ENCODE data around the gene RC3H1.
"Not testable (repeated sequence)": the region's sequence is repeated elsewhere in the genome, so short reads cannot be mapped to it uniquely, and the experiment has no call there.

The RC3H1 gene

GRCh38 chr1:174021591-174022079 is 522 bp downstream of the RC3H1 start:
- DNase-seq (ENCODE audit: low read depth), result peak; percentile 29

- DNase-seq (ENCODE audit: low read depth), result no peak
Measured at GRCh38 chr1:174018565-174018964, 3.6 kb downstream of the RC3H1 start.

GRCh38 chr1:174017231-174017970 is 4.8 kb downstream of the RC3H1 start:
- no peak for DNase-seq (ENCODE audit: low read depth)

- DNase-seq (ENCODE audit: low read depth), result no peak
Measured at GRCh38 chr1:174013864-174014418, 8.2 kb downstream of the RC3H1 start.

- DNase-seq (ENCODE audit: low read depth), result no peak
Measured at GRCh38 chr1:174008979-174009378, 13.2 kb downstream of the RC3H1 start.

GRCh38 chr1:174008269-174008668 is 13.9 kb downstream of the RC3H1 start:
- DNase-seq (ENCODE audit: low read depth), result no peak

GRCh38 chr1:174007851-174008250 is 14.3 kb downstream of the RC3H1 start:
- no peak for DNase-seq (ENCODE audit: low read depth)

- no peak for DNase-seq (ENCODE audit: low read depth)
Measured at GRCh38 chr1:174005032-174005431, 17.1 kb downstream of the RC3H1 start.

GRCh38 chr1:174003867-174004266 is 18.3 kb downstream of the RC3H1 start:
- DNase-seq (ENCODE audit: low read depth), result no peak

- DNase-seq (ENCODE audit: low read depth), result no peak
Measured at GRCh38 chr1:174001573-174001972, 20.6 kb downstream of the RC3H1 start.

GRCh38 chr1:174000371-174000770 is 21.8 kb downstream of the RC3H1 start:
- DNase-seq (ENCODE audit: low read depth), result no peak

- no peak for DNase-seq (ENCODE audit: low read depth)
Measured at GRCh38 chr1:173997791-173998190, 24.4 kb downstream of the RC3H1 start.

- no peak for DNase-seq (ENCODE audit: low read depth)
Measured at GRCh38 chr1:173996995-173997394, 25.2 kb downstream of the RC3H1 start.

- DNase-seq (ENCODE audit: low read depth), result no peak
Measured at GRCh38 chr1:173995475-173995874, 26.7 kb downstream of the RC3H1 start.

GRCh38 chr1:173993948-173994347 is 28.2 kb downstream of the RC3H1 start:
- not testable (repeated sequence) for DNase-seq (ENCODE audit: low read depth)

GRCh38 chr1:173988068-173988467 is 34.1 kb downstream of the RC3H1 start:
- no peak for DNase-seq (ENCODE audit: low read depth)

- no peak for DNase-seq (ENCODE audit: low read depth)
Measured at GRCh38 chr1:173986951-173987350, 35.2 kb downstream of the RC3H1 start.

GRCh38 chr1:173970252-173970651 is 51.9 kb downstream of the RC3H1 start:
- no peak for DNase-seq (ENCODE audit: low read depth)

GRCh38 chr1:173965896-173966295 is 56.3 kb downstream of the RC3H1 start:
- DNase-seq (ENCODE audit: low read depth), result not testable (repeated sequence)

- no peak for DNase-seq (ENCODE audit: low read depth)
Measured at GRCh38 chr1:173963477-173963876, 58.7 kb downstream of the RC3H1 start.

GRCh38 chr1:173960625-173961024 is 61.5 kb downstream of the RC3H1 start:
- no peak for DNase-seq (ENCODE audit: low read depth)

- no peak for DNase-seq (ENCODE audit: low read depth)
Measured at GRCh38 chr1:173954179-173954578, 68.0 kb downstream of the RC3H1 start.

GRCh38 chr1:173948594-173948993 is 73.6 kb downstream of the RC3H1 start:
- DNase-seq (ENCODE audit: low read depth), result no peak

Measured in activated T-cell treated with anti-CD3 and anti-CD28 coated beads for 48 hours (primary cell).